HFFc6 (cell line): ENCODE data around the gene OPTN. TPM values are rescaled to one million over a fixed set of nuclear protein-coding genes. Genes with fewer than 3 reads are reported as not detected.

Experiments used
- DNase-seq: peaks from one replicate; pipeline ENCODE4 v3.0.0-alpha.2; 2018
- H3K27ac Mint-ChIP-seq: 2 replicates; pipeline ENCODE4 v1.8.0; 2020; ENCODE audit warnings: mild to moderate bottlenecking, mixed read lengths
- H3K27me3 Mint-ChIP-seq: 2 replicates; pipeline ENCODE4 v1.8.0; 2021; ENCODE audit warnings: mild to moderate bottlenecking, moderate library complexity, mixed read lengths; ENCODE audit not compliant: insufficient read depth
- H3K36me3 Mint-ChIP-seq: 2 replicates; pipeline ENCODE4 v1.8.0; 2021; ENCODE audit warnings: low read depth, mixed read lengths
- H3K4me1 Mint-ChIP-seq: 2 replicates; pipeline ENCODE4 v1.8.0; 2020; ENCODE audit warnings: low read depth, mixed read lengths
- H3K4me3 Mint-ChIP-seq: 2 replicates; pipeline ENCODE4 v1.8.0; 2020; ENCODE audit warnings: mild to moderate bottlenecking, moderate library complexity, mixed read lengths
- H3K9me3 Mint-ChIP-seq: 2 replicates; pipeline ENCODE4 v1.8.0; 2020; ENCODE audit warnings: mild to moderate bottlenecking, mixed read lengths
- CTCF ChIP-seq: fragments of 200-600 bp; sonication (generic); IDR thresholded peaks from 2 replicates; pipeline ENCODE4 v1.5.0; 2021; ENCODE audit warnings: antibody characterized with exemption, mild to moderate bottlenecking
- total RNA-seq, 6 experiments: library from RNA; stranded (reverse); fragmentation: NEBNext Ultra II Directional; extraction: Animal tissue kit (Norgen Biotek cat#: 25700); gene quantifications; 2 replicates in 1 of 6; 3 replicates in 5 of 6; pipeline ENCODE4 v1.2.3, GENCODE V29; 2021

OPTN gene
- total RNA-seq, 6 experiments from 2014 or later = 79.9 to 90.3 (median 83.0) TPM

- peaks cover 5% of the 10 kb centered on the region; the same call in 1 of the 2 replicates for H3K36me3 Mint-ChIP-seq
- no peaks in the 10 kb centered on the region for H3K4me1 Mint-ChIP-seq
- no peaks in the 10 kb centered on the region for H3K27me3 Mint-ChIP-seq
- no peak for TF ChIP-seq CTCF
- no peak overlapping the region for H3K4me3 Mint-ChIP-seq
- DNase-seq = no peak
- H3K27ac Mint-ChIP-seq = no peak overlapping the region
- H3K9me3 Mint-ChIP-seq = no peaks in the 10 kb centered on the region
Measured at GRCh38 chr10:13182424-13182823, 82.5 kb downstream of the OPTN start.

GRCh38 chr10:13183625-13184024 lies 83.7 kb downstream of the OPTN start:
- no peak for DNase-seq
- no peak overlapping the region for H3K27ac Mint-ChIP-seq
- H3K9me3 Mint-ChIP-seq = no peaks in the 10 kb centered on the region
- H3K27me3 Mint-ChIP-seq = no peaks in the 10 kb centered on the region
- no peaks in the 10 kb centered on the region for H3K4me1 Mint-ChIP-seq
- no peak for TF ChIP-seq CTCF
- peaks cover 5% of the 10 kb centered on the region; the same call in 1 of the 2 replicates for H3K36me3 Mint-ChIP-seq
- no peak overlapping the region for H3K4me3 Mint-ChIP-seq

GRCh38 chr10:13184276-13184675 lies 84.3 kb downstream of the OPTN start:
- no peak for DNase-seq
- Mint-ChIP-seq H3K27ac (no peak overlapping the region), H3K36me3 (peaks cover 5% of the 10 kb centered on the region; the same call in 1 of the 2 replicates), H3K9me3 (no peaks in the 10 kb centered on the region), H3K4me3 (no peak overlapping the region), H3K4me1 (no peaks in the 10 kb centered on the region), H3K27me3 (no peaks in the 10 kb centered on the region)
- TF ChIP-seq CTCF = no peak

- H3K36me3 Mint-ChIP-seq = peaks cover 5% of the 10 kb centered on the region; the same call in 1 of the 2 replicates
- no peaks in the 10 kb centered on the region for H3K27me3 Mint-ChIP-seq
- H3K9me3 Mint-ChIP-seq = no peaks in the 10 kb centered on the region
- no peaks in the 10 kb centered on the region for H3K4me1 Mint-ChIP-seq
- no peak for TF ChIP-seq CTCF
- no peak overlapping the region for H3K4me3 Mint-ChIP-seq
- DNase-seq = no peak
- no peak overlapping the region for H3K27ac Mint-ChIP-seq
Measured at GRCh38 chr10:13184730-13185514, 85.0 kb downstream of the OPTN start.

GRCh38 chr10:13187135-13187534 lies 87.2 kb downstream of the OPTN start:
- Mint-ChIP-seq H3K36me3 (peaks cover 9% of the 10 kb centered on the region; the same call in 1 of the 2 replicates), H3K4me3 (no peak overlapping the region), H3K27me3 (no peaks in the 10 kb centered on the region), H3K27ac (no peak overlapping the region), H3K4me1 (no peaks in the 10 kb centered on the region), H3K9me3 (no peaks in the 10 kb centered on the region)
- DNase-seq = no peak
- TF ChIP-seq CTCF = no peak

Other genes starting within 250 kb of the OPTN start
- under 1 TPM in 4 of 6 experiments, not detected in 2; 0.05 to 0.09 (median 0.07) TPM for gene CCDC3, start 98.5 kb upstream of the OPTN start, total RNA-seq
- gene MCM10, start 61.4 kb downstream of the OPTN start, total RNA-seq = 10 to 100 TPM in 5 of 6 experiments, 1 to 10 TPM in 1; 8.3 to 18.4 (median 15.7) TPM
- not detected for gene UCMA, start 134.2 kb downstream of the OPTN start, total RNA-seq
- 10 to 100 TPM; 17.2 to 20.3 (median 17.6) TPM for gene PHYH, start 199.9 kb downstream of the OPTN start, total RNA-seq
- 10 to 100 TPM; 34.1 to 49.3 (median 40.5) TPM for gene SEPHS1, start 248.1 kb downstream of the OPTN start, total RNA-seq